Common myeloid progenitor, CD34-positive (primary cell): Measurements from ENCODE around the gene RGS13.

Source experiments
- CTCF ChIA-PET: fragments of 350-600 bp; sonication (Branson Sonifier 250); formaldehyde crosslinking; loops from one replicate; lab custom pipeline; 2021; ENCODE audit warnings: antibody characterized with exemption; lab: Charles Lee
- POLR2A ChIA-PET: fragments of 350-600 bp; sonication (Branson Sonifier 250); formaldehyde crosslinking; loops from one replicate; lab custom pipeline; 2021; ENCODE audit warnings: antibody characterized with exemption; lab: Charles Lee
- DNase-seq, 3 donors: peaks; one replicate each; pipeline versions ENCODE4 v3.0.0 to v3.0.0-alpha.2; 2013
- H3K27ac ChIP-seq, 2 experiments: 1 replicate in 1 of 2; 2 replicates in 1 of 2; pipeline ENCODE4 v1.7.0; 2013; ENCODE audit warnings: inconsistent platforms in 2 of 2, low read length in 2 of 2, mild to moderate bottlenecking in 2 of 2, low read depth in 1 of 2, moderate library complexity in 1 of 2; ENCODE audit not compliant: severe bottlenecking in 2 of 2, insufficient read depth in 1 of 2, poor library complexity in 1 of 2
- H3K27me3 ChIP-seq, 5 experiments: replicated peaks in 2 of 5; 1 replicate in 3 of 5; 2 replicates in 2 of 5; pipeline versions ENCODE4 v1.6.1 to v1.7.0; 2013; ENCODE audit warnings: low read length in 4 of 5, mild to moderate bottlenecking in 2 of 5, moderate library complexity in 2 of 5, inconsistent platforms in 1 of 5; ENCODE audit not compliant: insufficient read depth in 5 of 5, control insufficient read depth in 4 of 5
- H3K36me3 ChIP-seq, 4 experiments: 1 replicate in 2 of 4; 2 replicates in 2 of 4; pipeline versions ENCODE4 v1.6.1 to v1.7.0; 2013; ENCODE audit warnings: low read length in 3 of 4, control low read depth in 1 of 4, mild to moderate bottlenecking in 1 of 4; ENCODE audit not compliant: control insufficient read depth in 4 of 4, insufficient read depth in 4 of 4
- H3K4me1 ChIP-seq, 4 experiments: 1 replicate in 3 of 4; 2 replicates in 1 of 4; pipeline versions ENCODE4 v1.6.1 to v1.7.1; 2013; ENCODE audit warnings: low read length in 3 of 4, mild to moderate bottlenecking in 3 of 4, control low read depth in 1 of 4, inconsistent platforms in 1 of 4, moderate library complexity in 1 of 4; ENCODE audit not compliant: control insufficient read depth in 4 of 4, insufficient read depth in 4 of 4; ENCODE audit errors: control extremely low read depth in 1 of 4
- H3K4me3 ChIP-seq, 7 experiments: 1 replicate in 4 of 7; 2 replicates in 3 of 7; pipeline versions ENCODE4 v1.5.1 to v1.7.0; 2013; ENCODE audit warnings: mild to moderate bottlenecking in 7 of 7, low read length in 6 of 7, moderate library complexity in 6 of 7, inconsistent platforms in 2 of 7, low read depth in 2 of 7, control low read depth in 1 of 7; ENCODE audit not compliant: insufficient read depth in 4 of 7, control insufficient read depth in 1 of 7; ENCODE audit errors: extremely low read depth in 1 of 7
- H3K9me3 ChIP-seq, 5 experiments: 1 replicate in 4 of 5; 2 replicates in 1 of 5; pipeline versions ENCODE4 v1.6.1 to v1.7.1; 2013; ENCODE audit warnings: low read length in 4 of 5, mild to moderate bottlenecking in 2 of 5, inconsistent platforms in 1 of 5, low read depth in 1 of 5, moderate library complexity in 1 of 5; ENCODE audit not compliant: control insufficient read depth in 4 of 5, insufficient read depth in 2 of 5; ENCODE audit errors: control extremely low read depth in 1 of 5
- WGBS: methylation state at CpG from one replicate; pipeline ENCODE4 v1.1.5; 2013; ENCODE audit not compliant: insufficient coverage; 5-methylcytosine and 5-hydroxymethylcytosine counted together

Gene RGS13

DNA sequence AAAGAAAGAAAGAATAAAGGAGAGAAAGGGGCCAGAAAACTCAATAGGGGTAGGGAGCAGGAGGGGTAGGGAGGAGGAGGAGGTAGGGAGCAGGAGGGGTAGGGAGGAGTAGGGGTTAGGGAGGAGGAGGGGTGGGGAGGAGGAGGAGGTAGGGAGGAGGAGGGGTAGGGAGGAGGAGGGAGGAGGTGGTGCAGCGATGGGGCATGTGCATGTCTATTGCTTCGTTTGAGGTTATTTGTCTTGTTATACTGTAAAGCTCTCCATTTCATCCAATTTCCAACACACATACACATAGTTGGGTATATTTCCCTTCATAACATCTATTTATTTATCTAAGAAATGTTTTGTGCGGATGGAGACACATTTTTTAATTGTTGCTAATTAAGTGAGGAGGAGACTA lies 40.6 kb upstream of the RGS13 start:
- Histone ChIP-seq H3K27ac (no peak overlapping the region), H3K4me3 (no peak overlapping the region), H3K4me1 (no peaks in the 10 kb centered on the region), H3K27me3 (no peaks in the 10 kb centered on the region), H3K36me3 (no peaks in the 10 kb centered on the region), H3K9me3 (no peaks in the 10 kb centered on the region)
- ChIA-PET CTCF (interaction anchor here (1.4 to 1.8 kb wide), 3 partner anchors 9 to 121 kb away, joined by 3 to 6 read pairs (median 5); no protein-coding TSS in a partner anchor), POLR2A (no interaction called here)
- no CpG with 5 or more reads among the region's 3 CpGs for WGBS
- DNase-seq = no peak

DNA sequence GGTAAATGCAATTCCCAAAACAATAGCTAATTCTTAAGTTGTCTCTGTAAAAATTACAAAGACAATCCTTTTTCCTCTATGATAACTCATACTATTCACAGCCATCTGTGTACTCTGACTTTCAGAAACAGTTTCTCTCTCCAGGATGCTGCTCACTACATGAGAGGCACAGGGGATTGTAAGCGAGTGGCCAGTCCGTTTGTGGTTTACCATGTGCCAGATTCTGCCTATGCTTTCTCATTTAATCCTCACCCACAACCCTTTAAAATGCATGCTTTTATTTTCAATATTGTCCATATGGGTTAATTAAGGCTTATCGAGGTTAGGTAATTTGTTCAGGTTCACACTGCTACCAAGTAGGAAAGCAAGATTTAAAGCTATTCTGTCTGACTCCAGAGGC lies 37.4 kb upstream of the RGS13 start:
- H3K4me3 ChIP-seq = no peak overlapping the region
- no peak for DNase-seq
- no peaks in the 10 kb centered on the region for H3K36me3 ChIP-seq
- no peak overlapping the region for H3K27ac ChIP-seq
- CTCF ChIA-PET = interaction anchor here (0.9 to 1.4 kb wide), 5 partner anchors 9 to 123 kb away, joined by 3 to 5 read pairs (median 3); no protein-coding TSS in a partner anchor
- no peaks in the 10 kb centered on the region for H3K9me3 ChIP-seq
- 100% methylated on average over 1 of the region's 3 CpGs for WGBS
- no peaks in the 10 kb centered on the region for H3K27me3 ChIP-seq
- H3K4me1 ChIP-seq = no peaks in the 10 kb centered on the region
- POLR2A ChIA-PET = no interaction called here

GRCh38 chr1:192600275-192600674 lies 35.7 kb upstream of the RGS13 start:
- Histone ChIP-seq H3K27ac (no peak overlapping the region), H3K4me1 (peaks cover 3 to 9% (median 5%) of the 10 kb centered on the region in 4 experiments), H3K27me3 (no peaks in the 10 kb centered on the region), H3K36me3 (no peaks in the 10 kb centered on the region), H3K4me3 (no peak overlapping the region), H3K9me3 (no peaks in the 10 kb centered on the region)
- no peak for DNase-seq
- ChIA-PET CTCF (interaction anchor here (1.5 kb wide), 1 partner anchor 12 kb away, joined by 4 read pairs; no protein-coding TSS in a partner anchor), POLR2A (no interaction called here)
- no CpG with 5 or more reads among the region's 1 CpG for WGBS

GRCh38 chr1:192601143-192601542 lies 34.8 kb upstream of the RGS13 start:
- Histone ChIP-seq H3K27ac (no peak overlapping the region), H3K36me3 (no peaks in the 10 kb centered on the region), H3K4me1 (peaks cover 6 to 16% (median 7%) of the 10 kb centered on the region in 4 experiments), H3K9me3 (no peaks in the 10 kb centered on the region), H3K4me3 (no peak overlapping the region), H3K27me3 (no peaks in the 10 kb centered on the region)
- DNase-seq = no peak
- POLR2A ChIA-PET = no interaction called here
- no CpG with 5 or more reads among the region's 1 CpG for WGBS
- CTCF ChIA-PET = interaction anchor here (1.5 kb wide), 1 partner anchor 13 kb away, joined by 4 read pairs; no protein-coding TSS in a partner anchor

GRCh38 chr1:192601567-192601966 lies 34.4 kb upstream of the RGS13 start:
- ChIA-PET CTCF (interaction anchor here (0.6 kb wide), 1 partner anchor 336 kb away, joined by 3 read pairs; no protein-coding TSS in a partner anchor), POLR2A (no interaction called here)
- Histone ChIP-seq H3K4me1 (peaks cover 6 to 17% (median 7%) of the 10 kb centered on the region in 4 experiments), H3K4me3 (no peak overlapping the region), H3K27me3 (no peaks in the 10 kb centered on the region), H3K9me3 (no peaks in the 10 kb centered on the region), H3K27ac (no peak overlapping the region), H3K36me3 (no peaks in the 10 kb centered on the region)
- DNase-seq = no peak

DNA sequence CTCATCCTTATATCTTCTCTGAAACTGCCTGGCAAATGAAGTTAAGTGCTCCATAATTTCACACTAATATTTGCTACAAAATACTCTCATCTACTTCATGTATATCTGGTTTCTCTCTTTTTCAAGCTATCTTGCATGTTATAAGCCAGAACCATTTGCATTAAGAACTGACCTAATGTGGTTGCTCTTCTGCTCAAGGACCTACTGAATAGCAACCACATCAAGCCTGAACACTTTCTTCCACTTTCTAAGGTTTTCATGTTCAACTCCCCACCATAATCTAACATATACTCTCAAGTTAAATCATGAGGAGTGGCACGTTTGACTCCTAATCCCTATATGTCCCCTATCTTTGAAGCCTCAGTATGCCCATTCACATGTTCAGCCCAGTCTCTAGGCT lies 33.2 kb upstream of the RGS13 start:
- DNase-seq = no peak
- Histone ChIP-seq H3K36me3 (no peaks in the 10 kb centered on the region), H3K27ac (no peak overlapping the region), H3K27me3 (no peaks in the 10 kb centered on the region), H3K4me3 (no peak overlapping the region), H3K4me1 (peaks cover 6 to 17% (median 7%) of the 10 kb centered on the region in 4 experiments), H3K9me3 (no peaks in the 10 kb centered on the region)
- CTCF ChIA-PET = interaction anchor here (0.8 to 1.8 kb wide), 4 partner anchors 23 to 113 kb away, joined by 3 to 5 read pairs (median 3); no protein-coding TSS in a partner anchor
- WGBS = 100% methylated on average over 1 of the region's 1 CpG
- POLR2A ChIA-PET = no interaction called here

GRCh38 chr1:192603218-192603787 lies 32.6 kb upstream of the RGS13 start:
- POLR2A ChIA-PET = no interaction called here
- Histone ChIP-seq H3K4me1 (peaks cover 6 to 19% (median 7%) of the 10 kb centered on the region in 4 experiments), H3K4me3 (no peak overlapping the region), H3K36me3 (no peaks in the 10 kb centered on the region), H3K27ac (no peak overlapping the region), H3K27me3 (no peaks in the 10 kb centered on the region), H3K9me3 (no peaks in the 10 kb centered on the region)
- DNase-seq = no peak
- WGBS = 100% methylated on average over 2 of the region's 3 CpGs
- CTCF ChIA-PET = interaction anchor here (0.8 to 1.9 kb wide), 7 partner anchors 24 to 129 kb away, joined by 3 to 6 read pairs (median 3); no protein-coding TSS in a partner anchor
